RPMI8226 (cell line): ENCODE results near the gene SERINC5.
"Not testable (repeated sequence)": the region's sequence is repeated elsewhere in the genome, so short reads cannot be mapped to it uniquely, and the experiment has no call there.

Experiments used
- DNase-seq: peaks from one replicate; pipeline ENCODE4 v3.0.0-alpha.2; 2015

The SERINC5 gene

GRCh38 chr5:80161165-80161564, 94.7 kb downstream of the SERINC5 start:
- no peak for DNase-seq

- no peak for DNase-seq
Measured at GRCh38 chr5:80160242-80160641, 95.6 kb downstream of the SERINC5 start.

GRCh38 chr5:80159133-80159815, 96.6 kb downstream of the SERINC5 start:
- no peak for DNase-seq

GRCh38 chr5:80156156-80156555, 99.7 kb downstream of the SERINC5 start:
- no peak for DNase-seq

GRCh38 chr5:80154749-80155148, 101.1 kb downstream of the SERINC5 start:
- DNase-seq = no peak

GRCh38 chr5:80154289-80154688, 101.6 kb downstream of the SERINC5 start:
- not testable (repeated sequence) for DNase-seq

GRCh38 chr5:80153586-80154126, 102.2 kb downstream of the SERINC5 start:
- DNase-seq = no peak

- DNase-seq = no peak
Measured at GRCh38 chr5:80152778-80153177, 103.1 kb downstream of the SERINC5 start.

GRCh38 chr5:80151890-80152289, 104.0 kb downstream of the SERINC5 start:
- no peak for DNase-seq

GRCh38 chr5:80150731-80151130, 105.1 kb downstream of the SERINC5 start:
- no peak for DNase-seq

GRCh38 chr5:80149161-80149609, 106.7 kb downstream of the SERINC5 start:
- DNase-seq = no peak

- no peak for DNase-seq
Measured at GRCh38 chr5:80147119-80147815, 108.6 kb downstream of the SERINC5 start.

- DNase-seq = no peak
Measured at GRCh38 chr5:80146046-80146445, 109.8 kb downstream of the SERINC5 start.

- DNase-seq = no peak
Measured at GRCh38 chr5:80143491-80143890, 112.4 kb downstream of the SERINC5 start.

GRCh38 chr5:80142996-80143395, 112.9 kb downstream of the SERINC5 start:
- DNase-seq = no peak

- no peak for DNase-seq
Measured at GRCh38 chr5:80141681-80142080, 114.2 kb downstream of the SERINC5 start.

GRCh38 chr5:80141147-80141671, 114.6 kb downstream of the SERINC5 start:
- no peak for DNase-seq

GRCh38 chr5:80140496-80140895, 115.4 kb downstream of the SERINC5 start:
- no peak for DNase-seq

GRCh38 chr5:80139466-80139972, 116.3 kb downstream of the SERINC5 start:
- no peak for DNase-seq

GRCh38 chr5:80138486-80138885, 117.4 kb downstream of the SERINC5 start:
- DNase-seq = no peak

GRCh38 chr5:80136798-80137197, 119.0 kb downstream of the SERINC5 start:
- DNase-seq = not testable (repeated sequence)

- DNase-seq = no peak
Measured at GRCh38 chr5:80134876-80135275, 121.0 kb downstream of the SERINC5 start.

- no peak for DNase-seq
Measured at GRCh38 chr5:80129146-80129545, 126.7 kb downstream of the SERINC5 start.

GRCh38 chr5:80128141-80128540, 127.7 kb downstream of the SERINC5 start:
- no peak for DNase-seq
